Measurements from ENCODE around the gene HSPBAP1.
"Not testable (repeated sequence)": the region's sequence is repeated elsewhere in the genome, so short reads cannot be mapped to it uniquely, and the experiment has no call there.

The HSPBAP1 gene

GRCh38 chr3:122739172-122739571 is 54.5 kb downstream of the HSPBAP1 start:
- no peak for DNase-seq (ENCODE audit: low read depth in 2 of 2)

GRCh38 chr3:122732682-122733525 is 60.7 kb downstream of the HSPBAP1 start:
- not testable (repeated sequence) for DNase-seq (ENCODE audit: low read depth in 2 of 2)

GRCh38 chr3:122730240-122730639 is 63.4 kb downstream of the HSPBAP1 start:
- no peak for DNase-seq (ENCODE audit: low read depth in 2 of 2)

- no peak for DNase-seq (ENCODE audit: low read depth in 2 of 2)
Measured at GRCh38 chr3:122728756-122729514, 64.7 kb downstream of the HSPBAP1 start.

- DNase-seq (ENCODE audit: low read depth in 2 of 2) = no peak
Measured at GRCh38 chr3:122728186-122728585, 65.4 kb downstream of the HSPBAP1 start.

GRCh38 chr3:122727766-122728165 is 65.9 kb downstream of the HSPBAP1 start:
- no peak for DNase-seq (ENCODE audit: low read depth in 2 of 2)

GRCh38 chr3:122727294-122727693 is 66.3 kb downstream of the HSPBAP1 start:
- DNase-seq (ENCODE audit: low read depth in 2 of 2) = no peak

GRCh38 chr3:122725106-122725505 is 68.5 kb downstream of the HSPBAP1 start:
- no peak for DNase-seq (ENCODE audit: low read depth in 2 of 2)

GRCh38 chr3:122719273-122719921 is 74.2 kb downstream of the HSPBAP1 start:
- no peak for DNase-seq (ENCODE audit: low read depth in 2 of 2)

GRCh38 chr3:122716667-122717066 is 77.0 kb downstream of the HSPBAP1 start:
- DNase-seq (ENCODE audit: low read depth in 2 of 2) = no peak

- DNase-seq (ENCODE audit: low read depth in 2 of 2) = no peak
Measured at GRCh38 chr3:122714273-122714672, 79.4 kb downstream of the HSPBAP1 start.

- DNase-seq (ENCODE audit: low read depth in 2 of 2) = not testable (repeated sequence)
Measured at GRCh38 chr3:122710616-122711251, 82.9 kb downstream of the HSPBAP1 start.

GRCh38 chr3:122705379-122705778 is 88.3 kb downstream of the HSPBAP1 start:
- DNase-seq (ENCODE audit: low read depth in 2 of 2) = no peak

- DNase-seq (ENCODE audit: low read depth in 2 of 2) = no peak
Measured at GRCh38 chr3:122700193-122700592, 93.4 kb downstream of the HSPBAP1 start.

GRCh38 chr3:122697952-122698620 is 95.5 kb downstream of the HSPBAP1 start:
- DNase-seq (ENCODE audit: low read depth in 2 of 2) = no peak

GRCh38 chr3:122695927-122696561 is 97.6 kb downstream of the HSPBAP1 start:
- DNase-seq (ENCODE audit: low read depth in 2 of 2) = no peak

GRCh38 chr3:122694966-122695365 is 98.7 kb downstream of the HSPBAP1 start:
- DNase-seq (ENCODE audit: low read depth in 2 of 2) = no peak

GRCh38 chr3:122692674-122693073 is 101.0 kb downstream of the HSPBAP1 start:
- DNase-seq (ENCODE audit: low read depth in 2 of 2) = no peak

- no peak for DNase-seq (ENCODE audit: low read depth in 2 of 2)
Measured at GRCh38 chr3:122691195-122691594, 102.4 kb downstream of the HSPBAP1 start.

- no peak for DNase-seq (ENCODE audit: low read depth in 2 of 2)
Measured at GRCh38 chr3:122690096-122690495, 103.5 kb downstream of the HSPBAP1 start.

Data from stimulated activated CD8-positive, alpha-beta memory T cell treated with anti-CD3 and anti-CD28 coated beads, Interleukin-7, amount 100 ng/mL, for 4 hours (primary cell).